Measurements from ENCODE around the gene PSMG3. TPM values are rescaled to one million over a fixed set of nuclear protein-coding genes. Genes with fewer than 3 reads are reported as not detected.
A peak's percentile ranks its signal among the peaks of the same experiment; 100 is the strongest.

The PSMG3 gene
- polyA plus RNA-seq, 2 of the 4 experiments (the other 2 are of a cell fraction): 75.9 to 89.3 TPM

GRCh38 chr7:1544896-1545416 is 24.9 kb downstream of the PSMG3 start (continued):
- TF ChIP-seq HMGXB4 (CRISPR knock-in tag; IDR thresholded peaks at IDR 0.05; ENCODE audit: borderline replicate concordance) (no peak), FOXS1 (CRISPR knock-in tag; IDR thresholded peaks at IDR 0.05) (no peak)

GRCh38 chr7:1544178-1544895 is 25.5 kb downstream of the PSMG3 start:
- no peak for FAIRE-seq
- ChIA-PET CTCF (interaction anchor here (1.1 to 18.4 kb wide), 7 partner anchors 8 to 39 kb away, joined by 4 to 204 read pairs (median 5); partner anchors contain the start of gene TMEM184A), POLR2A (interaction anchor here (4.3 kb wide), 1 partner anchor 11 kb away, joined by 24 read pairs; the partner anchor contains the start of gene TMEM184A)
- Histone ChIP-seq H3K9me3 (no peaks in the 10 kb centered on the region), H3K4me1 (peaks cover 88% of the 10 kb centered on the region), H3K27ac (peak overlapping the region; percentile 97 to 98), H3K4me2 (no peak overlapping the region), H3K4me3 (no peak overlapping the region)
- WGBS (ENCODE audit: missing lambda C conversion rate): 70% methylated on average over 40 of the region's 41 CpGs
- TF ChIP-seq USF2 (IDR thresholded peaks at IDR 0.05) (0 out of 2 replicates have a peak, but pooled peaks have one; percentile 4), RCOR1 (IDR thresholded peaks at IDR 0.05; ENCODE audit: low read depth, low read length) (no peak), POLR2AphosphoS2 (conservative IDR thresholded peaks at IDR 0.05; ENCODE audit: low read length) (peak; percentile 29), HOXB5 (CRISPR knock-in tag; IDR thresholded peaks at IDR 0.05) (0 out of 2 replicates have a peak, but pooled peaks have one; percentile 38), CHD4 (IDR thresholded peaks at IDR 0.05; ENCODE audit: borderline replicate concordance) (no peak), RARB (CRISPR knock-in tag; IDR thresholded peaks at IDR 0.05) (0 out of 2 replicates have a peak, but pooled peaks have one; percentile 40), TP53 (CRISPR knock-in tag; IDR thresholded peaks at IDR 0.05) (peak; percentile 52; the same call in 1 of the 2 replicates), REST (IDR thresholded peaks at IDR 0.05) (peak; percentile 20; the same call in 1 of the 2 replicates), RFX5 (IDR thresholded peaks at IDR 0.05) (no peak), FOSL2 (IDR thresholded peaks at IDR 0.05) (no peak), FOSL2 (CRISPR knock-in tag; IDR thresholded peaks at IDR 0.05) (peak; percentile 27), EP300 (IDR thresholded peaks at IDR 0.05) (no peak), JUN (IDR thresholded peaks at IDR 0.05) (peak in 1 of 2 experiments; percentile 21; a peak in 1 of 5 replicates), ELK1 (IDR thresholded peaks at IDR 0.05; ENCODE audit: low read depth, low read length) (no peak), CHD2 (IDR thresholded peaks at IDR 0.05; ENCODE audit: low read length, partially characterized antibody) (no peak), HOXA7 (CRISPR knock-in tag; IDR thresholded peaks at IDR 0.05) (peak; percentile 74), EHF (CRISPR knock-in tag; IDR thresholded peaks at IDR 0.05) (no peak), KDM1A (IDR thresholded peaks at IDR 0.05; ENCODE audit: low read depth) (no peak), HOXB13 (CRISPR knock-in tag; IDR thresholded peaks at IDR 0.05; ENCODE audit: low read depth) (peak; percentile 19; the same call in 1 of the 2 replicates), FOSB (CRISPR knock-in tag; IDR thresholded peaks at IDR 0.05) (0 out of 2 replicates have a peak, but pooled peaks have one; percentile 77), MYC (IDR thresholded peaks at IDR 0.05; ENCODE audit: borderline replicate concordance, low read length) (no peak), PBX3 (IDR thresholded peaks at IDR 0.05) (peak; percentile 58), TFCP2L1 (CRISPR knock-in tag; IDR thresholded peaks at IDR 0.05) (peak; percentile 65; the same call in 1 of the 2 replicates), MAX (IDR thresholded peaks at IDR 0.05) (peak; percentile 55; the same call in 1 of the 2 replicates)
- peak; percentile 1 to 2; a peak in 3 of 6 replicates for ATAC-seq
- DNase-seq (ENCODE audit: low read depth in 1 of 2, low spot score in 1 of 2): peak in 1 of 2 experiments; percentile 74
